A549 (cell line): ENCODE measurements around the gene HES6. TPM values are rescaled to one million over a fixed set of nuclear protein-coding genes. Genes with fewer than 3 reads are reported as not detected.

Source experiments
- ATAC-seq, 2 experiments: fragments of 200-7000 bp in 1 of 2; fragments of >200 bp in 1 of 2; cut with Nextera tagmentation in 1 of 2; cut with Tn5 transposase in 1 of 2; 3 replicates each; pipeline versions ENCODE4 v1.8.0 to v1.9.1; 2018 to 2020; ENCODE audit warnings: mild to moderate bottlenecking in 1 of 2, moderate library complexity in 1 of 2
- CTCF ChIA-PET: fragments of 300-600 bp; sonication (Branson Sonifier 250); formaldehyde crosslinking; extraction: SDS; loops from one replicate; lab custom pipeline; 2021; ENCODE audit warnings: antibody characterized with exemption, inconsistent platforms; lab: Yijun Ruan, JAX
- POLR2A ChIA-PET: fragments of 350-600 bp; formaldehyde crosslinking; extraction: SDS; loops from one replicate; lab custom pipeline; 2021; ENCODE audit warnings: antibody characterized with exemption, inconsistent platforms; lab: Yijun Ruan, JAX
- DNase-seq, 2 experiments: peaks; one replicate each; pipeline versions ENCODE4 v3.0.0 to v3.0.0-alpha.2; 2011 to 2016; ENCODE audit warnings: low read depth in 1 of 2, low spot score in 1 of 2
- FAIRE-seq: peaks from 2 replicates; lab custom pipeline; 2011; peaks lifted over from hg19 to GRCh38; lab: Jason Lieb, UNC
- H3K27ac ChIP-seq, 2 experiments: fragments of >200 bp; sonication (Bioruptor Twin); formaldehyde crosslinking; 3 replicates each; pipeline ENCODE4 v1.5.1; 2016 to 2017
- H3K4me1 ChIP-seq: fragments of >200 bp; sonication (Bioruptor Twin); formaldehyde crosslinking; 3 replicates; pipeline ENCODE4 v1.6.1; 2016
- H3K4me2 ChIP-seq: fragments of >200 bp; sonication (Bioruptor Twin); formaldehyde crosslinking; 3 replicates; pipeline ENCODE4 v1.6.1; 2016
- H3K4me3 ChIP-seq: fragments of >200 bp; sonication (Bioruptor Twin); formaldehyde crosslinking; 3 replicates; pipeline ENCODE4 v1.5.1; 2016
- H3K9me3 ChIP-seq: fragments of >200 bp; sonication (Bioruptor Twin); formaldehyde crosslinking; 3 replicates; pipeline ENCODE4 v1.6.1; 2016
- CBX8 ChIP-seq: fragments of 200-600 bp; sonication (generic); IDR thresholded peaks from 2 replicates; pipeline ENCODE4 v1.6.1; 2016
- CEBPB ChIP-seq, 2 experiments: fragments of >200 bp in 1 of 2; sonication (Bioruptor Twin) in 1 of 2; formaldehyde crosslinking in 1 of 2; IDR thresholded peaks; 2 replicates each; pipeline ENCODE4 v1.6.1; 2012 to 2016
- CHD4 ChIP-seq: fragments of 200-600 bp; sonication (generic); IDR thresholded peaks from 2 replicates; pipeline ENCODE4 v1.6.1; 2016; ENCODE audit warnings: antibody characterized with exemption, mild to moderate bottlenecking, borderline replicate concordance
- E2F6 ChIP-seq: IDR thresholded peaks from 2 replicates; pipeline ENCODE4 v1.6.1; 2012; ENCODE audit warnings: low read depth, borderline replicate concordance
- ELK1 ChIP-seq: fragments of 150-350 bp; IDR thresholded peaks from 2 replicates; pipeline ENCODE4 v1.6.1; 2014; ENCODE audit warnings: low read depth, mild to moderate bottlenecking, low read length
- FOSL2 ChIP-seq, 2 experiments: fragments of 450-650 bp in 1 of 2; fragments of >200 bp in 1 of 2; sonication (Bioruptor Twin) in 1 of 2; formaldehyde crosslinking; IDR thresholded peaks; 2 replicates each; pipeline versions ENCODE4 v1.5.0 to v1.6.1; 2016 to 2020; ENCODE audit warnings: mild to moderate bottlenecking in 1 of 2, moderate library complexity in 1 of 2
- GATA3 ChIP-seq: IDR thresholded peaks from 2 replicates; pipeline ENCODE4 v1.6.1; 2012; ENCODE audit warnings: borderline replicate concordance
- HES2 ChIP-seq: fragments of >200 bp; sonication (Bioruptor Twin); formaldehyde crosslinking; IDR thresholded peaks from 2 replicates; pipeline ENCODE4 v1.6.1; 2016
- HEYL ChIP-seq: fragments of 250-450 bp; sonication (Bioruptor Pico); IDR thresholded peaks from 2 replicates; pipeline ENCODE4 v1.8.0; 2021; ENCODE audit warnings: mild to moderate bottlenecking, moderate library complexity
- HOXA7 ChIP-seq: fragments of 250-450 bp; sonication (Bioruptor Pico); IDR thresholded peaks from 2 replicates; pipeline ENCODE4 v1.5.0; 2020; ENCODE audit warnings: mild to moderate bottlenecking, moderate library complexity
- HOXB13 ChIP-seq: fragments of 250-450 bp; sonication (Bioruptor Pico); IDR thresholded peaks from 2 replicates; pipeline ENCODE4 v1.5.0; 2020; ENCODE audit warnings: low read depth, mild to moderate bottlenecking, moderate library complexity
- MAFK ChIP-seq: fragments of 450-650 bp; IDR thresholded peaks from 2 replicates; pipeline ENCODE4 v1.6.1; 2014; ENCODE audit not compliant: partially characterized antibody
- MAZ ChIP-seq: fragments of 150-350 bp; IDR thresholded peaks from 2 replicates; pipeline ENCODE4 v1.6.1; 2014; ENCODE audit warnings: antibody characterized with exemption, low read depth, low read length, borderline replicate concordance
- MYC ChIP-seq: IDR thresholded peaks from 2 replicates; pipeline ENCODE4 v1.6.1; 2012; ENCODE audit warnings: mild to moderate bottlenecking, inconsistent platforms, low read length, improper control_type of control experiment, borderline replicate concordance
- PBX3 ChIP-seq: IDR thresholded peaks from 2 replicates; pipeline ENCODE4 v1.6.1; 2012
- RAD21 ChIP-seq, 2 experiments: fragments of >200 bp in 1 of 2; sonication (Bioruptor Twin) in 1 of 2; formaldehyde crosslinking in 1 of 2; IDR thresholded peaks in 1 of 2; conservative IDR thresholded peaks in 1 of 2; 2 replicates in 1 of 2; 3 replicates in 1 of 2; pipeline ENCODE4 v1.6.1; 2012 to 2018; ENCODE audit warnings: inconsistent platforms in 1 of 2
- TP53 ChIP-seq: fragments of 250-450 bp; sonication (Bioruptor Pico); IDR thresholded peaks from 2 replicates; pipeline ENCODE4 v1.5.0; 2021; ENCODE audit warnings: mild to moderate bottlenecking, moderate library complexity
- ZC3H11A ChIP-seq: fragments of 450-650 bp; IDR thresholded peaks from 2 replicates; pipeline ENCODE4 v1.6.1; 2014; ENCODE audit warnings: antibody characterized with exemption, mild to moderate bottlenecking
- ZNF302 ChIP-seq: fragments of 250-450 bp; sonication (Bioruptor Pico); IDR thresholded peaks from 2 replicates; pipeline ENCODE4 v1.9.0; 2021; ENCODE audit warnings: inconsistent platforms, mild to moderate bottlenecking, moderate library complexity
- WGBS: methylation state at CpG from one replicate; pipeline ENCODE4 v1.1.6; 2017; ENCODE audit errors: missing lambda C conversion rate; 5-methylcytosine and 5-hydroxymethylcytosine counted together
- polyA plus RNA-seq, 4 experiments: library from polyadenylated mRNA; depleted of rRNA in 3 of 4; stranded (reverse); fragments of >200 nt; fragmentation: RNase III in 1 of 4; extraction: RNeasy Plus Mini Kit Qiagen cat#74134 plus additional on column Dnase treatment in 1 of 4; gene quantifications; 2 replicates in 3 of 4; 3 replicates in 1 of 4; pipeline ENCODE4 v1.2.3, GENCODE V29; 2011 to 2017

The HES6 gene
- polyA plus RNA-seq, 2 of the 4 experiments (the other 2 are of a cell fraction) = 5.4 to 7.5 TPM

GRCh38 chr2:238236571-238236970, 3.3 kb downstream of the HES6 start:
- no peak overlapping the region for H3K4me2 ChIP-seq
- peaks cover 9% of the 10 kb centered on the region; the same call in 1 of the 3 replicates for H3K4me1 ChIP-seq
- ATAC-seq (no peak), DNase-seq (no peak), FAIRE-seq (no peak)
- POLR2A ChIA-PET = no interaction called here
- 49% methylated on average over 4 of the region's 4 CpGs for WGBS
- no peak overlapping the region for H3K27ac ChIP-seq
- H3K9me3 ChIP-seq = no peaks in the 10 kb centered on the region
- no peak overlapping the region for H3K4me3 ChIP-seq
- CTCF ChIA-PET = no interaction called here
- TF ChIP-seq HEYL (CRISPR knock-in tag) (no peak), CHD4 (no peak), HOXA7 (CRISPR knock-in tag) (no peak)
- TF ChIP-seq, all 56 proteins: peak for 0

- DNase-seq (no peak), ATAC-seq (no peak), FAIRE-seq (no peak)
- H3K4me3 ChIP-seq = no peak overlapping the region
- peaks cover 9% of the 10 kb centered on the region; the same call in 1 of the 3 replicates for H3K4me1 ChIP-seq
- no peak overlapping the region for H3K27ac ChIP-seq
- H3K4me2 ChIP-seq = no peak overlapping the region
- CTCF ChIA-PET = interaction anchor here (1.0 kb wide), 2 partner anchors 27 to 97 kb away, joined by 3 to 4 read pairs; partner anchors contain the start of gene KLHL30
- WGBS = 83% methylated on average over 7 of the region's 7 CpGs
- POLR2A ChIA-PET = no interaction called here
- no peaks in the 10 kb centered on the region for H3K9me3 ChIP-seq
- TF ChIP-seq HEYL (CRISPR knock-in tag) (no peak), TP53 (CRISPR knock-in tag) (no peak), ZNF302 (CRISPR knock-in tag) (no peak), FOSL2 (IDR thresholded peaks at IDR 0.05) (no peak), FOSL2 (CRISPR knock-in tag; IDR thresholded peaks at IDR 0.05) (no peak)
- TF ChIP-seq, all 56 proteins: peak for 0
Observed at GRCh38 chr2:238235856-238236255, 4.0 kb downstream of the HES6 start.

GRCh38 chr2:238235331-238235732, 4.5 kb downstream of the HES6 start:
- H3K4me1 ChIP-seq = peaks cover 6% of the 10 kb centered on the region; the same call in 1 of the 3 replicates
- WGBS = 71% methylated on average over 11 of the region's 11 CpGs
- TF ChIP-seq ELK1 = no peak
- TF ChIP-seq RAD21 (conservative IDR thresholded peaks at IDR 0.05 in 1 of 2, IDR thresholded peaks at IDR 0.05 in 1 of 2) = no peak
- no peak for TF ChIP-seq HES2
- no peak for TF ChIP-seq CEBPB (IDR thresholded peaks at IDR 0.05)
- no peak for TF ChIP-seq CBX8
- TF ChIP-seq FOSL2 (IDR thresholded peaks at IDR 0.05) = no peak
- peak; percentile 50; the same call in 1 of the 2 replicates for TF ChIP-seq FOSL2 (CRISPR knock-in tag; IDR thresholded peaks at IDR 0.05)
- no peak for TF ChIP-seq MAZ
- no peak for TF ChIP-seq MYC
- CTCF ChIA-PET = interaction anchor here (1.0 kb wide), 2 partner anchors 28 to 97 kb away, joined by 3 to 4 read pairs; partner anchors contain the start of gene KLHL30
- FAIRE-seq (no peak), ATAC-seq (no peak), DNase-seq (no peak)
- no peak overlapping the region for H3K4me2 ChIP-seq
- H3K4me3 ChIP-seq = no peak overlapping the region
- POLR2A ChIA-PET = no interaction called here
- H3K27ac ChIP-seq = no peak overlapping the region
- H3K9me3 ChIP-seq = no peaks in the 10 kb centered on the region

- WGBS = 76% methylated on average over 12 of the region's 12 CpGs
- CTCF ChIA-PET = interaction anchor here (0.9 to 1.2 kb wide), 2 partner anchors 17 to 23 kb away, joined by 3 to 4 read pairs; no protein-coding TSS in a partner anchor
- no peak for FAIRE-seq
Observed at GRCh38 chr2:238233625-238234024, 6.2 kb downstream of the HES6 start.

More at GRCh38 chr2:238233625-238234024, 6.2 kb downstream of the HES6 start:
- Histone ChIP-seq H3K4me3 (no peak overlapping the region), H3K27ac (no peak overlapping the region), H3K4me1 (no peaks in the 10 kb centered on the region), H3K9me3 (no peaks in the 10 kb centered on the region), H3K4me2 (no peak overlapping the region)
- no peak for ATAC-seq
- DNase-seq = no peak
- POLR2A ChIA-PET = no interaction called here
- TF ChIP-seq E2F6 (no peak), MAFK (no peak), ZC3H11A (no peak), MAZ (no peak), HOXB13 (CRISPR knock-in tag) (no peak), GATA3 (no peak), PBX3 (no peak), CEBPB (IDR thresholded peaks at IDR 0.05) (no peak)
- TF ChIP-seq, all 56 proteins: peak for 0
